WERI-Rb-1 (cell line): ENCODE measurements around the gene SPATA46.

Experiments used
- DNase-seq: peaks from one replicate; pipeline ENCODE4 v3.0.0-alpha.2; 2020
- H3K27ac ChIP-seq: fragments of 250-450 bp; sonication (Bioruptor Pico); 2 replicates; pipeline ENCODE4 v1.5.1; 2020; ENCODE audit warnings: mild to moderate bottlenecking, moderate library complexity
- H3K27me3 ChIP-seq: fragments of 250-450 bp; sonication (Bioruptor Pico); 2 replicates; pipeline ENCODE4 v1.5.1; 2021; ENCODE audit warnings: mild to moderate bottlenecking, low read depth, moderate library complexity; ENCODE audit not compliant: insufficient read depth, severe bottlenecking
- H3K36me3 ChIP-seq: fragments of 250-450 bp; sonication (Bioruptor Pico); 2 replicates; pipeline ENCODE4 v1.5.1; 2020; ENCODE audit warnings: mild to moderate bottlenecking, moderate library complexity
- H3K4me3 ChIP-seq: 2 replicates; pipeline ENCODE4 v1.5.1; 2011; ENCODE audit warnings: low read depth, mild to moderate bottlenecking, control low read depth, low read length
- H3K9me3 ChIP-seq: fragments of 250-450 bp; sonication (Bioruptor Pico); 2 replicates; pipeline ENCODE4 v1.5.1; 2021; ENCODE audit warnings: mild to moderate bottlenecking, moderate library complexity; ENCODE audit not compliant: severe bottlenecking
- CTCF ChIP-seq: IDR thresholded peaks from 2 replicates; pipeline ENCODE4 v1.5.1; 2011; ENCODE audit warnings: low read depth, mild to moderate bottlenecking, control low read depth, inconsistent platforms, low read length

Gene SPATA46

GRCh38 chr1:162381941-162382750, 5.5 kb upstream of the SPATA46 start:
- Histone ChIP-seq H3K4me3 (no peak overlapping the region), H3K27ac (no peak overlapping the region), H3K9me3 (no peaks in the 10 kb centered on the region), H3K27me3 (no peaks in the 10 kb centered on the region), H3K36me3 (peaks cover 11% of the 10 kb centered on the region)
- no peak for TF ChIP-seq CTCF
- DNase-seq = no peak

- no peak for TF ChIP-seq CTCF
- no peak for DNase-seq
- H3K27ac ChIP-seq = no peak within 1 kb of the TSS
- no peaks in the 10 kb centered on the region for H3K27me3 ChIP-seq
- no peaks in the 10 kb centered on the region for H3K9me3 ChIP-seq
- H3K4me3 ChIP-seq = no peak within 1 kb of the TSS
- peaks cover 11% of the 10 kb centered on the region for H3K36me3 ChIP-seq
Observed at GRCh38 chr1:162381383-162381782, 4.7 kb upstream of the SPATA46 start, which contains the start of gene C1orf226. Gene C1orf226, plus strand, starts transcription at chr1:162381728. Its CDS starts 174 bp downstream, at chr1:162381902.

- no peak for DNase-seq
- no peak for TF ChIP-seq CTCF
- Histone ChIP-seq H3K36me3 (peaks cover 11% of the 10 kb centered on the region), H3K27me3 (no peaks in the 10 kb centered on the region), H3K27ac (no peak overlapping the region), H3K9me3 (no peaks in the 10 kb centered on the region), H3K4me3 (no peak overlapping the region)
Observed at GRCh38 chr1:162380061-162380846, 3.6 kb upstream of the SPATA46 start.

- no peak overlapping the region for H3K4me3 ChIP-seq
- no peak for TF ChIP-seq CTCF
- H3K9me3 ChIP-seq = no peaks in the 10 kb centered on the region
- H3K27me3 ChIP-seq = no peaks in the 10 kb centered on the region
- DNase-seq = no peak
- no peak overlapping the region for H3K27ac ChIP-seq
- peaks cover 6% of the 10 kb centered on the region for H3K36me3 ChIP-seq
Observed at GRCh38 chr1:162375463-162375862, 1.2 kb downstream of the SPATA46 start.

GRCh38 chr1:162374406-162374805, 2.2 kb downstream of the SPATA46 start:
- no peak overlapping the region for H3K27ac ChIP-seq

More at GRCh38 chr1:162374406-162374805, 2.2 kb downstream of the SPATA46 start:
- TF ChIP-seq CTCF = no peak
- no peaks in the 10 kb centered on the region for H3K27me3 ChIP-seq
- H3K36me3 ChIP-seq = peaks cover 12% of the 10 kb centered on the region
- no peaks in the 10 kb centered on the region for H3K9me3 ChIP-seq
- no peak overlapping the region for H3K4me3 ChIP-seq
- DNase-seq = no peak
